Right renal pelvis (tissue), 4 donors: ENCODE data around the gene GUCY1A2. TPM values are rescaled to one million over a fixed set of nuclear protein-coding genes. Genes with fewer than 3 reads are reported as not detected.
A peak's percentile ranks its signal among the peaks of the same experiment; 100 is the strongest.

ENCODE experiments used
- DNase-seq, 4 donors: peaks; one replicate each; pipeline ENCODE4 v3.0.0-alpha.2; 2013; ENCODE audit warnings: low read depth in 4 of 4, low spot score in 3 of 4, missing footprints in 1 of 4
- polyA plus RNA-seq, 4 donors: library from polyadenylated mRNA; unstranded; fragments of 120-200 nt; gene quantifications; one replicate each; pipeline ENCODE4 v1.2.1, GENCODE V29; 2013; ENCODE audit not compliant: insufficient read length in 4 of 4

The GUCY1A2 gene
- polyA plus RNA-seq, 4 donors, result 2.8 to 3.7 (median 3.2) TPM

GRCh38 chr11:107006076-107006833 is 12.0 kb downstream of the GUCY1A2 start:
- DNase-seq, result no peak

GRCh38 chr11:106999196-106999595 is 19.1 kb downstream of the GUCY1A2 start:
- no peak for DNase-seq

GRCh38 chr11:106998916-106999188 is 19.4 kb downstream of the GUCY1A2 start:
- no peak for DNase-seq

DNA sequence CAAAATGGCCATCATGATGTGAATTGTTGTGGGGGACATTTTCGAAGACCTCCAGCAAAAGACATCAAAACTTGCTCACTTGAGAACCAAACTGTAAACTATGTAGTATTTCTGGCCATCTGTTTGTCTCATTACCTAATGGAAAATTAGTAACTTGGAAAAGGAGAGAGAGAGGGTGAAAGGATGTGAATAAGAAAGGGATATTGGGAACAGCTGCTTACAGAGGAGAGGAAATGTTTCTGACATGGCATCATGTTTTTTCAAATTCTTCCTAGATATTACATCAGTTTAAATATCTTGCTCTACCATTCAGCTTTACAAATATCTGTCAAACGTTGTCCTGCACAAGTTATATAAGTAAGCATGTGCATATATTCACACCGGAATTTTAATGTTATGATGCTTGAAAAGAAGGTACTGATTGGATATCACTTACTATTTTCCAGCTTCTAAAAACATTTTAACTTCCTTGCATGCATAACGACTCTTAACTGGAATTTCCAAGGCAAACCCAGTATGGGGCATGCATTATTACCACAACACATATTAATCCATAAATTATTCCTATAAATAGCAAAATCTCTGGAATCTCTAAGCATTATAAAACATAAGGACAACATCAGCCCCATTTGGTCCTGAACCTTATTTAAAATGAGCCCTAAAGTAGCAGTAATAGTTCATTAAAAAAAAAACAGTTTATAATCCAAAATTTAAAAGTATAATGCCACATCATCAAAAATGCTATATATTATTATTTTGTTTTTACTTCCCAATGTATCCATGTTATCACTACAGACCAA is 20.0 kb downstream of the GUCY1A2 start:
- DNase-seq, result no peak

- DNase-seq, result no peak
Measured at GRCh38 chr11:106997227-106997626, 21.0 kb downstream of the GUCY1A2 start.

- DNase-seq, result no peak
Measured at GRCh38 chr11:106996691-106997090, 21.6 kb downstream of the GUCY1A2 start.

DNA sequence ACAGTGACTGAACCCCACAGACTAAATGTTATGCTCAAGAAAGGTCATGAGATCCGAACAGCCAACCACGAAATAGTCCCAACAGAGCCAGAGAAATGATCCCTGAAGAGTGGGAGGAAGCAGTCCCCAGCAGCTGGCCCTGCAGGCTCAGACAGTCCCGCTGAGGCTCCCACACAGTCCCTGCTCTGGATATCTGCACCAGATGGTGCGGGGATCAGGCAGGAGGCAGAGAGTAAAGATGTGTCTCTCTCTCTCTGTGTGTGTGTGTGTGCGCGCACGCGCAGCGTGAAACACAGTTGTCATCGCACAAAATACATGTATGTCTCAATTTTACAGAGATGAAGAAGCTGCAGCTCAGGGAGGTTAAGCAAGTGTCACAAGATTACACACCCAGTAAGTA is 27.9 kb downstream of the GUCY1A2 start:
- DNase-seq, result no peak

DNA sequence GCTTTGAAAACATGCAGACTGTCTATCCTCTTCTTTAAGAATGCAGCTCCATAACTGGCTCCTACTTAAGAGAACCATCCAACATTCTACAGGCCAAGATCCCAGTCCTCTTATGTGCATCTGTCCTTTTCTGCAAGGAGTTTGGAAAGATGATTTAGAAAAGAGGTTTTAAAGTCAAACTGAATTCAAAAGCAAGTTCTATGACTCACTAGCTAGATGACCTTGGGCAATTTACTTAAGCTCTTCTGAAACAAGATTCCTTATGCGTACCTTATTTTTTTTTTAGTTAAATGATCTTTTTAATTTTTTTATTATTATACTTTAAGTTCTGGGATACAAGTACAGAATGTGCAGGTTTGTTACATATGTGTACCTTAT is 29.2 kb downstream of the GUCY1A2 start:
- no peak for DNase-seq

DNA sequence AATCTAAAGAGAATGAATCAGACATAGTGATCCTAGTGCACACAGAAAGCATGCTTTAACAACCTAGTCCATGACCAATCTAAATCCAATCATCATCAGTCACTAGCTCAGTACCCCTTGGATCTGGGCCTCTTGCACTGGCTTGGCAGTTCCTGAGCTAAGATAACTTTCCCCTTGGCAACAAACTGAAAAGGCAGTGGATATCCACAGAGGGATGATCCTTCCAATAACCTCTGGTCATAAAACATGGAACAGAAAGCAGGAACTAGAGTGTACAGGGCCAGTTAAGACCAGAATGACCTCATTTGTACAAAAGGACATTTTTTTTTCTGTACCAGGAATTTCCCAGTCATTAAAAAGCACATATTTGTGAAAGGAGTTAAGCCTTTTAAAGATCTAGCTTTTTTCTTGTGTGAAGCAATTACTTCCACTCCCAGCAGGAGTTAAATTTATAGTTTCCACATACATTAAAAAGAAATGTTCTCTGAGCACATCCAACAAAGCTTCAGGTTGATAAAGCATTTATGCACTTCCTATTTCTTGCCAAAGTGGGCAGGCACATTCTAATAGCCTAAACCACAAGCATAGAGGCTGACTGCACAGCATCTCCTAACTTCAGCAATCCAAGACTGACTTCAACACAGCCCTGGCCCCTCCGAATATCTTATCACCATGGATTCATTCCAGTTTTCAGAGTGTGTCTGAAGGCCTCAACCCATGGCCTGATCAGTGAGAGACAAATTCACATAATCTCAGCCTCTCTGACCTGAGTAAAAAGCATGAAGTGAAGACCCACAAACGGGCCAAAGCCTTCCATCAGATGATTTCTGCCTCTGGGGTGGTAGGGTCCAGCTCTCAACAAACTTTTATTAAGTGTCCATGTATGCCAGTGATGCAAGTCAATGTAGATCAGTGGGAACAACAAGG is 29.9 kb downstream of the GUCY1A2 start:
- peak in 3 of 4 donors; percentile 20 to 45 (median 35) for DNase-seq

DNA sequence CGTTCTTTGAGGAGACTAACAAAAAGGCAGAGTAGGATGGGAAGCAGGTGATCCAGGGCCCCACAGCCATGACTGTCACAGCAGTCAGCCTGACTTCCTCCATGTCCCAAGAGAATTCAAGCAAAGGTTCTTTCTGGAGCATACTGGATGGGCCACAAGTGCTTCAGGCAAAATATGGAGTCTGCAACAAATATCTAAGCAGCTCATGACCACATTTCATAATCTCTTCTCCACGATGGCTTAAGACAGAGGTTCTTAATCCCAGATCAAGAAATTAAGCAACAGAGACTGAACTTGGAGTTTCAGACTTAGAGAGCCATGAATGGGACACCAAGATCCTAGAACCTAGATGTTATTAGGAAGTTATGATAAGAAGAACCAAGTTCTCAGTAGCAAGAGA is 31.6 kb downstream of the GUCY1A2 start:
- DNase-seq, result no peak

DNA sequence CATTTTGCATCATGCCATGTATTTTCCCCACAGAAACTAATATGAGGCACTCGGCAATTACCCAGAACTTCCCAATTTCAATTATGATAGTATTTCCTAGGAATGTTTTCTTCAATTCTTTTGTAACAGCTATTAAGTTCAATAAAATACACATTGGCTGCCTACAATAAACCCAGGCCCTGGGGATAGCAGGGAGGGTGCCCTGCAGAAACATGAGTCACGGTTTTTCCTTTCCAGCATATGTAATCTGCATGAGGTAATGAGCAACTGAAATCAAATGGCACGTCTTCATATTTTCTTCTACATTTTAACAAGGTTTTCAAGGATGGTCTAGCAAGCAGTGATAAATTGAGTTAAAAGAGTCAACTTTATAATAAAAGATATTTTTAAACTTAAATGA is 32.0 kb downstream of the GUCY1A2 start:
- no peak for DNase-seq

DNA sequence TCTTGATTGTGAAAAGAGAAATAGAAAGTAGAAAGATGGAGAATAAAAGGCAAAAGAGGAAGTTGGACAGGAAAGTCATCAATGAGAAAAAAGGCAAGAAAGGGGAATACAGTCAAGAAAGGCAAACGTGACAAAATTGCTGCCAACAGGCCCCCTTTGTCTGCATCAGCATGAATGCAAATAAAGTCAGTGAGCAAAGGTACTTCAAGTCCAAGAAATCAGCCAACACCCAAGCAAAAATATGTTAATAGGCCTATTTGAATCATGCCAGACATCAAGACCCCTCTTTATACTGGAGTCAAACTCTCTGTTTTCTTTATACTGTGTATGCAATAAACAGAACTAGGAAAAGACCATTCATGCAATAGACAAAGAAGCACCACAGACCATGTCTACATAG is 34.3 kb downstream of the GUCY1A2 start:
- no peak for DNase-seq

GRCh38 chr11:106983261-106983660 is 35.0 kb downstream of the GUCY1A2 start:
- no peak for DNase-seq

DNA sequence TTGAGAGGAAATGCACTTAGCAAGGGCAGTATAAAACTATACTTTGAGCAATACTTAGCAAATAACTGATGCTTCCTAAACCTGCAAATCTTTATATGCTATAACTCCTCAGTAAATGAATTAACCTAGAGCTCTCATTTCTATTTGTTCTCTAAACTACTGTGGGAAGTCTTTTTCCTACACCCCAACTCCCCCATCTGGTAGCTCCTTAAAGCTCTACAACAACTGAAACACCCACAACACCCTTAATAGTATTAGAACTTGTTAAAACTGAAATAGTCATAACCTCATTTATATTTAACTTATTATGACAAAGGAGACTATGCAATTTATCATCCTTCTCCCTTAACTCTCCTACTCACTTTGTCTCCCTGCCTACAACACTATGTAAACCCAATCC is 43.4 kb downstream of the GUCY1A2 start:
- DNase-seq, result no peak

GRCh38 chr11:106971864-106972263 is 46.4 kb downstream of the GUCY1A2 start:
- DNase-seq, result no peak

DNA sequence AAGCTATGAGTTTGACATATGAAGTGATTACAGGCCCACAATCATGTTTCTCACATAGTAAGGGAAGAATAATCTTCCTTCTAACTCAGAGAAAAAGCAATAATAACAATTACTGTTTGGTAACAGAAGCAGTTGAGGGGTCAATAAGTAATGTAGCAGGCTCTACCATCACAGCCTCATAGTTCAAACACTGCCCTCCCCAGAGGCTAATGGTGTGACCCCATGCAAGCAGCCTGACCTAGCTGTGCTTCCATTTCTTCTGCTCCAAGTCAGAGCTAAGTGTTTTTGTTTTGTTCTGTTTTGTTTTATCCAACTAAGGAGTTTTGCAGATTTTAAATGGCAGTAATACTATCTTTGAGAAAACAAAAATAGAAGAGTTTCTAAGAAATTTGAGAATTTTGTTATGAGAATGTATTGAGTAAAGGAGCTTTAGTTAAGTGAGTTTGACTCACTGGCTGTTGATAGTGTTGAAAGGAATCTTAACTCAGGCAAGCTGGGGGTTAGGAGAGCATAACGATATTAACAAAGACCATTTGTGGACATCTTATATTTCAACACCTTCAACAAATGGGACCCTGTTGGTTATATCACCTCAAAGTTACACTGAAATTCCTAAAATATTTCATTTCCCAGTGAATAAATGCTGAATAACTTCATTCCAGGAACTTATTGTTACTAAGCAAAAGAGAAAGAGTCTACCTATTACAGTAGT is 48.5 kb downstream of the GUCY1A2 start:
- no peak for DNase-seq

DNA sequence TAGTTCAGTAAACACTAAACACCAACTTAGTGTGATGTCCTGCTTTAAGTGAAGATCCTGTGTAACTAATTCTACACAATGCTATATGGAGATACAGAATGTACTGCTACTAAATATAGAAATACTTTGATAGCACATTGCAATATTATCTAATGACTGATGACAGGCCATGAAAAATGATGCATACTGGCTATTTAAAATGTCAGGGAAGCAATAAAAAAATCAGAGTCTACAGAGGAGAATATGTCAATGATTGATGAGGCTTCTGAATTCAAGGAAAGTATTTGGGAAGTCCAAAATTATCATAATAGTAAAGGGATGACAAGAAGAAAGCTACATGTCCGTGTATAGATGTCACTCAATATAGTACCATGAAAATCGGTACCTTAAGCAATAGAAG is 55.3 kb downstream of the GUCY1A2 start:
- no peak for DNase-seq

DNA sequence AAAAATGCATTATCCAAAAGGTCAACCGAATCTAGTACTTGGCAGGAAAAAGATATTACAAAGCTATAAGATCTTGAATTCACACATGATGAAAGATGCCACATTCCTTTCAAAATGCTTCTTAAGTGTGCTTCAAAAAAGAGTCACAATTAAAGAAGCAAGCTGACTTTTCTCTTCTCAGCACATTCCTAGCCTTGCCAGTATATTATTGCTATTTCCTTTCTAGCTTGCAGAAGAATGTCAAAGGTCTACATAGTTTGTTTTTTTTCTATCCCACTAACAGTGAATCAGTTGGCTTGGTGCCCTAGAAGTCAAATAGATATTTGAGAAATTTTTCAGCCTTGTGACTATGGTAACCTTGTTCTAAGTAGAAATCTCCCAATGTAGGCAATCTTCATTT is 56.8 kb downstream of the GUCY1A2 start:
- no peak for DNase-seq

DNA sequence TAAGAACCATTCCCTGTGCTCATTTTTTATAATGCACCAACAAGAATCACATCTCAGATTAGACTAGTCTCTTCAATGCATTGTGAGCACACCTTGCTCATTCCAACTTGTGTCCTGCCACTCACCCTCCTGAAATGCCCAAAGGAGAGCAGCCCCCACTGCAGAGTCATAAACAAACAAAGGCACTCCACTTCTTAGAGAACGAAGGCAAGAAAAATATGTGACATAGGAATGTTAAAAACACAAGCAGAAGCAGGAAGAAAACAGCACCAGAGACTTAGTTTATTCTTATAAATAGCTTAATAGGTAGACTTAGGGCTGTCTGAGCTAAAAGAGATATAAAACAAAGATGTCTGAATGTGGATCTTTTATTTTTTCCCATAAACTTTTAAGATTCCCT is 57.2 kb downstream of the GUCY1A2 start:
- no peak for DNase-seq

DNA sequence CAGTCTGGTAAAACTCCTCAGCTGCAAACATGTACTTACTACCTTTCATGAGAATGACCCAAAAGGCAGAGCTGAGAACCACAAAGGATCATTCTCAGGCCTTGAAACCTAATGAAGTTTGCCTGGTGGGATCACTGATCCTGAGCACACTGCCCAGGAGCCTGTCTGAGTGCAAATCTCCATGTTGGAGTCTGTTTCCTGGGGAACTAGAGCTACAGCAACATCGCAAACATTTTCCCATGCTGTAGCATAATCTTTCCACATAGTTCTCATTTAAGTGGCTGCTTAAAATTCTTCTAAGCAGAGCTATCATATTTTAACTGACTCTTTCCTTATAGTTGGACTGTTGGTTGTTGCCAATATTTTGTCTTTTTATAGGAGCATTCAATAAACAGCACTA is 58.5 kb downstream of the GUCY1A2 start:
- DNase-seq, result no peak

DNA sequence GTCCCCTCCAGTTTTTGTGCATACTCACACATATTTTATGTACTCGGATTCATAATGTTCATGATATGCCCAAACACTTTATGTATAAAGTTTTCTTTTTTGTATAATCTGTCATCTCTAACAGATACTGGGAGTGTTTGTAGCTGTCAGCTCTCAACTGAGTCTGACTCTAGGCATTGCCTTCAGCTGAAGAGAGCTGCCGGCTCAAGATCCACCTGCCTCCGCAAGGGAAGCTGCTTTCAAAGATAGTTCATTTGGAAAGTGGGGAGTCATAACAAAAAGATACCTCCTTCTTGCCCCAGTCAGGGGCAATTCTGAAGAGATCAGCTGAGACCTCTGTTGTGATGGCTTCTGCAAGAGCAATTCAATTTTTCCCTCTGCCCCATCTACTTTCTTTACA is 58.9 kb downstream of the GUCY1A2 start:
- DNase-seq, result no peak
